A673 (cell line): ENCODE measurements around the gene MIOS. TPM values are rescaled to one million over a fixed set of nuclear protein-coding genes. Genes with fewer than 3 reads are reported as not detected.

Experiments used
- BruUV-seq: library from RNA; stranded (reverse); fragments of 400-500 nt; replicated peaks from 2 replicates; lab custom pipeline; 2021; lab: Mats Ljungman, UMichigan
- CTCF ChIA-PET: fragments of 300-600 bp; sonication (Branson Sonifier 250); formaldehyde crosslinking; loops from one replicate; lab custom pipeline; 2022; ENCODE audit warnings: antibody characterized with exemption; lab: Charles Lee
- POLR2A ChIA-PET: fragments of 300-600 bp; sonication (Branson Sonifier 250); formaldehyde crosslinking; loops from one replicate; lab custom pipeline; 2022; ENCODE audit warnings: antibody characterized with exemption; ENCODE audit not compliant: low non-redundant PET; lab: Charles Lee
- DNase-seq: peaks from one replicate; pipeline ENCODE4 v3.0.0-alpha.2; 2015; ENCODE audit warnings: low spot score
- H3K27ac ChIP-seq: fragments of 200-600 bp; sonication (generic); 2 replicates; pipeline ENCODE4 v1.5.1; 2016; ENCODE audit warnings: mixed run types, low read depth, mild to moderate bottlenecking, mixed read lengths, antibody characterized with exemption, low read length; ENCODE audit not compliant: poor library complexity, severe bottlenecking
- H3K27me3 ChIP-seq: fragments of 200-600 bp; sonication (generic); replicated peaks from 2 replicates; pipeline ENCODE4 v1.6.1; 2017; ENCODE audit warnings: mixed run types, low read depth, mild to moderate bottlenecking, mixed read lengths, antibody characterized with exemption, low read length; ENCODE audit not compliant: insufficient read depth, poor library complexity
- H3K36me3 ChIP-seq: fragments of 200-600 bp; sonication (generic); 2 replicates; pipeline ENCODE4 v1.6.1; 2016; ENCODE audit warnings: mixed run types, mild to moderate bottlenecking, mixed read lengths, antibody characterized with exemption, low read length; ENCODE audit not compliant: insufficient read depth, poor library complexity, severe bottlenecking
- H3K4me1 ChIP-seq: fragments of 200-600 bp; sonication (generic); 2 replicates; pipeline ENCODE4 v1.6.1; 2017; ENCODE audit warnings: mixed run types, mild to moderate bottlenecking, mixed read lengths, antibody characterized with exemption, low read length; ENCODE audit not compliant: insufficient read depth, poor library complexity, severe bottlenecking
- H3K4me3 ChIP-seq: fragments of 200-600 bp; sonication (generic); 2 replicates; pipeline ENCODE4 v1.5.1; 2016; ENCODE audit warnings: low read depth, mixed run types, mild to moderate bottlenecking, mixed read lengths, low read length; ENCODE audit not compliant: poor library complexity, severe bottlenecking
- H3K9me3 ChIP-seq: fragments of 200-600 bp; sonication (generic); 2 replicates; pipeline ENCODE4 v1.6.1; 2016; ENCODE audit warnings: mixed run types, low read depth, mild to moderate bottlenecking, mixed read lengths, antibody characterized with exemption, low read length; ENCODE audit not compliant: poor library complexity, severe bottlenecking
- EZH2 ChIP-seq: fragments of 200-600 bp; sonication (generic); IDR thresholded peaks from 2 replicates; pipeline ENCODE4 v1.6.1; 2017; ENCODE audit warnings: borderline replicate concordance, low read depth, mild to moderate bottlenecking, mixed read lengths, antibody characterized with exemption, low read length; ENCODE audit not compliant: poor library complexity, severe bottlenecking
- intact Hi-C: fragments of 100-400 bp; cut with micrococcal nuclease; formaldehyde crosslinking; loops from one replicate; pipeline ENCODE4 v1.10.0; 2022; ENCODE audit not compliant: unreplicated experiment
- total RNA-seq: library from RNA; stranded (reverse); gene quantifications from 2 replicates; pipeline ENCODE4 v1.2.3, GENCODE V29; 2021
- TF ChIP-seq, protein P1 (sequence below): fragments of 300-800, 200-600 bp; sonication (generic); conservative IDR thresholded peaks from 2 replicates; pipeline ENCODE4 v1.5.1; 2017; ENCODE audit warnings: low read depth, mild to moderate bottlenecking, antibody characterized with exemption, low read length, moderate library complexity, mixed read lengths

Gene MIOS
- total RNA-seq, 1 experiment from 2014 or later, result 19.2 TPM

DNA sequence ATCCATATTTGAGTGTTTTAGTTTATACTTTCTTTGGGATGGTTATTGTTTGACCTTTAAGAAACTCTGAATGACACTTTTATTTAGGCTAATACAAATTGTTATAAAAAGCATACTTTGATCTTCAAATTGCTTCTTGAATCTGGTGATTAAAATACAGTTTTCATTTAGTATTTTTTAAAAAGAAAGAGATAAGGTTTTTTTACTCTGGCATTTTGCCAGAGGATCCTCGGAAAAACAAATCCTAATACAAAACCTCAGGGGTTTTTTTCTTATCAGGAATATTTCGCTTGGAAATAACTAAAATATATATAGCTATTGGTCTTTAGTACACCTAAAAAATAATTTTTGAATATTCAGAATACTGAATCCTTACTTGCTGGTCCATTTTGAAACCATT lies 17.0 kb downstream of the MIOS start:
- no peak for TF ChIP-seq EZH2
- TF ChIP-seq, protein P1, sequence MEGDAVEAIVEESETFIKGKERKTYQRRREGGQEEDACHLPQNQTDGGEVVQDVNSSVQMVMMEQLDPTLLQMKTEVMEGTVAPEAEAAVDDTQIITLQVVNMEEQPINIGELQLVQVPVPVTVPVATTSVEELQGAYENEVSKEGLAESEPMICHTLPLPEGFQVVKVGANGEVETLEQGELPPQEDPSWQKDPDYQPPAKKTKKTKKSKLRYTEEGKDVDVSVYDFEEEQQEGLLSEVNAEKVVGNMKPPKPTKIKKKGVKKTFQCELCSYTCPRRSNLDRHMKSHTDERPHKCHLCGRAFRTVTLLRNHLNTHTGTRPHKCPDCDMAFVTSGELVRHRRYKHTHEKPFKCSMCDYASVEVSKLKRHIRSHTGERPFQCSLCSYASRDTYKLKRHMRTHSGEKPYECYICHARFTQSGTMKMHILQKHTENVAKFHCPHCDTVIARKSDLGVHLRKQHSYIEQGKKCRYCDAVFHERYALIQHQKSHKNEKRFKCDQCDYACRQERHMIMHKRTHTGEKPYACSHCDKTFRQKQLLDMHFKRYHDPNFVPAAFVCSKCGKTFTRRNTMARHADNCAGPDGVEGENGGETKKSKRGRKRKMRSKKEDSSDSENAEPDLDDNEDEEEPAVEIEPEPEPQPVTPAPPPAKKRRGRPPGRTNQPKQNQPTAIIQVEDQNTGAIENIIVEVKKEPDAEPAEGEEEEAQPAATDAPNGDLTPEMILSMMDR, result no peak
- intact Hi-C loops, result no loop called here
- Histone ChIP-seq H3K4me3 (no peak overlapping the region), H3K27ac (no peak overlapping the region), H3K36me3 (no peaks in the 10 kb centered on the region), H3K9me3 (no peaks in the 10 kb centered on the region), H3K27me3 (no peaks in the 10 kb centered on the region), H3K4me1 (peaks cover 2% of the 10 kb centered on the region)
- no peak for DNase-seq
- BruUV-seq, result no TSS peak
- ChIA-PET CTCF (no interaction called here), POLR2A (no interaction called here)

DNA sequence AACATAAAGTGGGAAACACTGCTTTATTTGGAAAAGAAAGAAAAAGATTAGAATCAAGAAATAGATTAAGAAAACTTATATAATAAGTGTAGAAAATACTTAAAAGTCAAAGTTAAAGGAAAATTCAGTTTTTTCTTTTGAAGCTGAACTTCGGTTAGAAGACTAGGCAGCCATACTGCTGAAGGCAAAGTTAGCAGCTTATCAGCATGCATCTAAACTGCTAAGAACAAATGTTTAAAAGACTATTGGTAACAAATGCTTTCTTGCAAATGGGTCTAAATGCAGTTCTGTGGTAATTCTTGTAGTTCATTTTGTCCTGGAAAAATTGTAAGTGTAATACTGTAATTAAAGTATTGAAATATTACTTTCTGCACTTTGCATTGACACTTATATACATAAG lies 18.0 kb downstream of the MIOS start:
- Histone ChIP-seq H3K4me3 (no peak overlapping the region), H3K9me3 (no peaks in the 10 kb centered on the region), H3K4me1 (peaks cover 2% of the 10 kb centered on the region), H3K27ac (no peak overlapping the region), H3K36me3 (no peaks in the 10 kb centered on the region), H3K27me3 (no peaks in the 10 kb centered on the region)
- no peak for TF ChIP-seq EZH2
- TF ChIP-seq, protein P1, result no peak
- ChIA-PET CTCF (no interaction called here), POLR2A (no interaction called here)
- no peak for DNase-seq
- BruUV-seq, result no TSS peak
- intact Hi-C loops, result no loop called here

DNA sequence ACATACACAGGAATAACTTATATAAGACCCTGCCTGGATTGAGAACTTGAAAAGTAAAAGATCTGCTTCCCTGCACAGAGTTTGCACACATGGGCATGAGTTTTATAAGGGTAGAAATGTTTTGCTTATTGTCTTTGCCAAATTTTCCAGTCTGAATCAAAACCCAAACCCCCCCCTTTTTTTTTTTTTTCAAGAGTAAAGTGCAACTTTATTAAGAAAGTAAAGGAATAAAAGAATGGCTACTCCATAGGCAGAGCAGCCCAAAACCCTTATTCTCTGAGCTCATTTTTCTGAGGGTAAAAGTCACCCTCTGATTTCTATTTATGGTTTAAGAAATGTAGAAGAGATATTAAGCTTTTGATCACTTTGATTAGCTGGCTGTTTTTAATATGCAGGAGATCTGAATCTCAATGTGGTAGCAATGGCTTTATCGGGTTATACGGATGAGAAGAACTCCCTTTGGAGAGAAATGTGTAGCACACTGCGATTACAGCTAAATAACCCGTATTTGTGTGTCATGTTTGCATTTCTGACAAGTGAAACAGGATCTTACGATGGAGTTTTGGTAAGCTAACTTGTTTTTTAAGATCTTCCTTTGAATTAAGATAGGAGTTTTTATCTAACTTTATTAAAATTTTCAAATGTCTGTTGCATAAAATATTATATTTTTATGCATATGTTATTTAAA lies 18.7 kb downstream of the MIOS start:
- no peak for DNase-seq
- H3K9me3 ChIP-seq, result no peaks in the 10 kb centered on the region
- H3K27me3 ChIP-seq, result no peaks in the 10 kb centered on the region
- ChIA-PET POLR2A (no interaction called here), CTCF (no interaction called here)
- no peak for TF ChIP-seq EZH2
- TF ChIP-seq, protein P1, result no peak
- H3K27ac ChIP-seq, result no peak overlapping the region
- H3K4me3 ChIP-seq, result no peak overlapping the region
- no TSS peak for BruUV-seq
- H3K36me3 ChIP-seq, result no peaks in the 10 kb centered on the region
- intact Hi-C loops, result no loop called here
- peaks cover 2% of the 10 kb centered on the region for H3K4me1 ChIP-seq
